Measurements from ENCODE around the gene FES.

Gene FES

DNA sequence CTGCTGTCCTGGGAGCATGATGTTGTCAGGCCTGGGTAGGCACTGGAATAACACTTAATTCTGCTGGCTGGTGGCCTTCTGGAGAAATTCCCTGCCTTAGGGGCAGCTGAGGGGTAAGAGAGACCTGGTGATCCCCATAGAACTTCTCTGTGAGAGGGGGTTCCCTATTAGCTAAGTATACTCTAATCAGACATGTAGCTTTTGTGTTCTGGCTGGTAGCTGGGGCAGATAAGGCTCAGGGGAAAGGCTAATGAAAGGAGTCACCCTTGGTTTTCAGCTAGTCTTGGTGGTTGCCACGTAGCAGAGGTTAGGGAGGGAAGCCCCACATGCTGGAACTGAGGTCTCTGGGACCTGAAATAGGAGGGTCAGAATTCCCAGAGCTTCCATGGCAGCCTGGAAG lies 49.0 kb downstream of the FES start:
- no peak for DNase-seq

DNA sequence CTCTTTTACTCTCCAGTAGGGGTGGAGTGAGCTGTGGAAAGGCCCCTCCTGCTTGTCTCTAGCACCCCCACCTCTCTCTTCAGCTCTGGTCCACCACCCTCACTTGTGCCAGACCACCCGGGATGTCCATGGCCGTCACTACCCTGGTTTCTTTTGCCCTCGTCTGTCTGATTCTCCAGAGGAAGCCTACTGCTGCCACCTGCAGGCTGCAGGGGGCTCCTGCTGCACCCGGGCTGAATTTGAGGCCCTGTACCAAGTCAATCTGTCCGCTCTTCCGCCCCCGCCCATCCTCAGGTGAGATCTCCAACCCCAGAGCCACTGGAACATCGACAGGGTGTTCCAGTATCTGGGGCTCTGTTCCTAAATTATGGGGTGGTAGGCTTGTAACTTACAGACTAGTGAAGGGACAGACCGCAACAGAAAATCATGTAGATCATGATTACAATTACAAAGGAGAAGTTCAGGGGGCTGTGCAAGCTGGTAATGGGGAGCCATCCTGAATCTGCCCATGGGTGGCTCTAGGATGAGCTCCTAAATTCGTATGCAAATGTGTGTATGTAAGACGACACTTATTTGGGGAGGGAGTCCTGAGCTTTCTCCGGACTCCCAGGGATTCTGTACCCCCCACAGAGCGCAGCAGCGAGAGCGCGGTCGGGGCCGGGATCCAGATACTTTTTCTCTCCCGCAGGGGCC lies 50.1 kb downstream of the FES start:
- DNase-seq: peak; percentile 81 to 88

DNA sequence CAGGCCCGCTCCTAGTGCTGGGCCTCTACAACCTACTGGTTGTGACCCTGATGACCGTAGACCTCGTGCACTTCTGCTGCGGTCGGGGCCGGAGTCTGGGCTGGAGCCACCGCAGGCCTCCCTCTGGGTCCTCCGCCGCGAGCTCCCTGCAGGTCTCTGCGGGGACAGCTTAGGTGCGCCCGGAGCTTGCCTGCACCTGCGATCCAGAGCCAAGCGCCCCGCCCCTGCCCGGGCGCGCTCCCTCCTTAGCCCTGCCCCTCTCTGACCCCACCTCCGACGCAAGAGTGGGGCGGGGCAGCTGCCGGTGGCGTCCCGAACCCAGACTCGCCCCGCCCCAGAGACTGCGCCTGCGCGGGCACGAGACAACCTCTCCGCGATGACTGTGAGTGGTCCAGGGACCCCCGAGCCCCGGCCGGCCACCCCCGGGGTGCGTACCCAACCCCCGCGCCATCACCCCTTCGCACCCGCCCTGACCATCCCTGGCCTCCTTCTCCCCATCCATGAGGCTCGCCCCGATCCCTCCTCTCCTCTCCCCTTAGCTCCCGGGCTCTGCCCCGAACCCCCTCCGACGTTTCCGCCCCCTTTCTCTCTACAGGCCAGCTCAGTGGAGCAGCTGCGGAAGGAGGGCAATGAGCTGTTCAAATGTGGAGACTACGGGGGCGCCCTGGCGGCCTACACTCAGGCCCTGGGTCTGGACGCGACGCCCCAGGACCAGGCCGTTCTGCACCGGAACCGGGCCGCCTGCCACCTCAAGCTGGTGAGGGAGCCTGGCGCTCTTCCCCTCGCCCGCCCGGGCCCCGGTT lies 50.8 kb downstream of the FES start, which contains the start of gene UNC45A:
TSS of gene UNC45A (plus strand) at position 337 of the 803 bp plus-strand sequence. CDS start at position 377, 40 bp downstream.
- DNase-seq: peak; percentile 83 to 84

DNA sequence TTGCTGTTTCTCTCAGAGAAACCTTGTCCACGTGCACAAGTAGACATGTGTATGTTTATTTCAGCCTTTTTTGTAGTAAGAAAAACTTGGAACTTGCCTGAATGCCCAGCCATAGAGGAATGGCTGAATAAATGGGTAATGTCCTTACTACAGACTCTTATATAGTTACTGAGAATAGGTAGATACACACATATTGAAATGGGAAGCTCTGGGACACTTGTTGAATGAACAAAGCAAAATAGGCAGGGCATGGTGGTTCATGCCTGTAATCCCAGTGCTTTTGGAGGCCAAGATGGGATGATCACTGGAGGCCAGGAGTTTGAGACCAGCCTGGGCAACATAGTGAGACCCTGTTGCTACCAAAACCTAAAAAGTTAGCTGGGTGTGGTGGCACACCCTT lies 52.5 kb downstream of the FES start:
- DNase-seq: no peak

DNA sequence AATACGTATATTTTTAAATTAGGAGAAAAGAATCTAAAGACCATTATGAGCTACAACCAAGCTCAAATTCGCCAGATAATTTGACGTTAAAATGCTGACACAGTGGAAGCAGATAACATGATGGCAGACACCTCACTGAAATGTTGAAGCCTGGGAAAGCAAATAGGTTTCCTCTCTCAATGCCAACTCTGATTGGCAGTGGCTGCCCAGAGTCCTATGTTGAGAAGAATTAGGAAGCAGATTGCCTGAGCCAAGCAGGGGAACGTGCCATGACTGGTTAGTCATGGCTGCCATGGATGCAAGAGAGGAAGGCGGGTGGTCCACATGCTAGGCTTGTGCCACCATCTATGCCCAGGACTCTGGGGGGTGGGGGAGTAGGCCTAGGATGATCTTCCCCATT lies 54.0 kb downstream of the FES start:
- DNase-seq: no peak

DNA sequence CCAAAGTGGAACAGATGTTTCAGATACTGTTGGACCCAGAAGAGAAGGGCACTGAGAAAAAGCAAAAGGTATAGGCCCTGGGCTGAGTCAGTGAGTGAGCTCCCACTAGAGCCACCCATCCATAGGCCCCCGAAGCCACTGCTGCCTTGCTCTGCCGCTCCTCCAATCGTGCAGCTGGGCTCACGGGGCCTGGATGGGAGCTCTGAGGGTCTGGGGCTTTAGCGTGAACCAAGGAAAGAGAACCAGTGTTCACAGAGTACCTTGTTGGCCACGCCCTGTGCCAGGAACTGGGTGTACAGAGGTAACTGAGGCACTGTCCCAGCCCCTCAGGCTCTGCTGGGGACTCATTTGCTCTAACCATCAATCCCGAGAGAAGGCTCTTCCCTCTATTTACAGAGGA lies 55.5 kb downstream of the FES start:
- no peak for DNase-seq

DNA sequence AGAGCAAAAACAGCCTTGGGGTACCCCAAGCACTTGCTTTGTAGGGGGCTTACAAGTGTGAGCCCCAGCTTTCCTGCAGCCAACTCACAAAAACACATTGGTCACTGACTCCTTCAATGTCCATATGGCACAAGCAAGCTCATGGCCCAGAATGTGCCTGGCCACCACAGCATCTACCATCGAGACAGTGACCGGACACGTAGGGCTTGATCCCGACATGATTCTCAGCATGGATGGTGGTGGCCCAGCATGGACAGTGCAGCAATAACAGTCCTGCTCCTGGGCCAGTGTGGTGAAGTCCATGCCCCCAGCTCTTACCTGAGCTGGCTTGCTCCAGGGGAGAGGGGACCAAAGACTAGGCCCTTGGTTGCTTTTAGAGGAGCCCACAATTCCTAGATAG lies 56.7 kb downstream of the FES start:
- DNase-seq: no peak

DNA sequence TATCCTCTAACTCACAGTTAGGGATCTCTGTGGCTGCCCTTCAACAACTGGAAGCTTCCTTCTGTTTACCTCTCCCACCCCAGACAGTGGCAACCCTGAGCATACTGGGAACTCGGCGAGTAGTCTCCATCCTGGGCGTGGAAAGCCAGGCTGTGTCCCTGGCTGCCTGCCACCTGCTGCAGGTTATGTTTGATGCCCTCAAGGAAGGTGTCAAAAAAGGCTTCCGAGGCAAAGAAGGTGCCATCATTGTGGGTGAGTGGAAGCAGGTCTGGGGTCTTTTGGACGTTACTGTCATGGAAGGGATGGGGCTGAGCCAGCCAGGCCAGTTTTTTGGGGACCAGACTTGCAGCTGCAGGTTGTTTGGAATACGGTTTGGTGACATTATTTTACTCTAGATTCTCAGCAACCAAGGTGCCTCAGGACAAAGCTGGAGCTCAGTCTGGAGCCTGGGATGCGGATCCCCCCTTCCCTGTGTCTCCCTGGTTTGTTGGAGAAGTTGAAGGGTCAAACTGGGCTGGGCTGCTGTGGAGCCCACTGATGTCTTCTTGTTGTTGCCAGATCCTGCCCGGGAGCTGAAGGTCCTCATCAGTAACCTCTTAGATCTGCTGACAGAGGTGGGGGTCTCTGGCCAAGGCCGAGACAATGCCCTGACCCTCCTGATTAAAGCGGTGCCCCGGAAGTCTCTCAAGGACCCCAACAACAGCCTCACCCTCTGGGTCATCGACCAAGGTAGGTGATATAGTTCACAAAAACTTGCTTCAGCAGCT lies 58.2 kb downstream of the FES start:
- no peak for DNase-seq

DNA sequence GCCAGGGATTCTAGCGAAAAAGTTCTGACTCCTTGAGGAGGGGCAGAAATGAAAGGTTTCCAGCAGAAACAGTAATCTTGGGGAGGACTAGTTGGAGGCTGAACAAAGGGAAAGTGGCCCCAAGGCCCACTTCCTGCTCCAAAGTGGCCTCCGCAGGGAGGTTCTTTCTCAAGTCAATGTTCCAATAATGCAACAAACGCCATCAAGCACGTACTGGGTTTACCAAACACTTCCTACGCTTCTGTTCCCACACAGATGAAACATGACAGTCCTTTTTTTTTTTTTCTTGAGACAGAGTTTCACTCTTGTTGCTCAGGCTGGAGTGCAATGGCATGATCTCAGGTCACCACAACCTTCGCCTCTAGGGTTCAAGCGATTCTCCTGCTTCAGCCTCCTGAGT lies 60.8 kb downstream of the FES start:
- no peak for DNase-seq

All from hippocampal formation (tissue), 2 donors.